Activated T-cell treated with anti-CD3 and anti-CD28 coated beads, Interleukin-2, amount 50 U/mL, for 48 hours (primary cell): ENCODE results near the gene HERPUD2.
"Not testable (repeated sequence)": the region's sequence is repeated elsewhere in the genome, so short reads cannot be mapped to it uniquely, and the experiment has no call there.

Experiments used
- DNase-seq, 2 experiments: peaks; one replicate each; pipeline ENCODE4 v3.0.0-alpha.2; 2020

HERPUD2 gene

GRCh38 chr7:35712563-35713226 is 17.8 kb upstream of the HERPUD2 start:
- DNase-seq, result no peak

GRCh38 chr7:35707422-35707821 is 12.5 kb upstream of the HERPUD2 start:
- no peak for DNase-seq

- DNase-seq, result no peak
These were observed 11.1 kb upstream of the HERPUD2 start for GRCh38 chr7:35705932-35706461.

GRCh38 chr7:35704261-35704660 is 9.3 kb upstream of the HERPUD2 start:
- no peak for DNase-seq

GRCh38 chr7:35702541-35702940 is 7.6 kb upstream of the HERPUD2 start:
- no peak for DNase-seq

GRCh38 chr7:35701287-35701900 is 6.5 kb upstream of the HERPUD2 start:
- DNase-seq, result no peak

- no peak for DNase-seq
These were observed 5.9 kb upstream of the HERPUD2 start for GRCh38 chr7:35700865-35701264.

GRCh38 chr7:35700333-35700732 is 5.4 kb upstream of the HERPUD2 start:
- no peak for DNase-seq

- no peak for DNase-seq
These were observed 4.9 kb upstream of the HERPUD2 start for GRCh38 chr7:35699796-35700305.

- DNase-seq, result not testable (repeated sequence)
These were observed 3.4 kb upstream of the HERPUD2 start for GRCh38 chr7:35698382-35698781.

- DNase-seq, result no peak
These were observed 2.7 kb upstream of the HERPUD2 start for GRCh38 chr7:35697414-35698175.

GRCh38 chr7:35695987-35696386 is 1.1 kb upstream of the HERPUD2 start:
- DNase-seq, result no peak

- DNase-seq, result no peak
These were observed 527 bp upstream of the HERPUD2 start for GRCh38 chr7:35695473-35695850.

GRCh38 chr7:35694161-35694783 is 663 bp downstream of the HERPUD2 start:
- DNase-seq, result peak; percentile 49 to 56

GRCh38 chr7:35691827-35692307 is 3.1 kb downstream of the HERPUD2 start:
- DNase-seq, result peak; percentile 51 to 62

GRCh38 chr7:35691366-35691765 is 3.6 kb downstream of the HERPUD2 start:
- DNase-seq, result no peak

- peak in 1 of 2 experiments; percentile 37 for DNase-seq
These were observed 4.3 kb downstream of the HERPUD2 start for GRCh38 chr7:35690614-35691013.

GRCh38 chr7:35685781-35686180 is 9.2 kb downstream of the HERPUD2 start:
- no peak for DNase-seq

GRCh38 chr7:35681231-35682029 is 13.5 kb downstream of the HERPUD2 start:
- DNase-seq, result no peak

GRCh38 chr7:35680403-35681013 is 14.4 kb downstream of the HERPUD2 start:
- no peak for DNase-seq

GRCh38 chr7:35677582-35678356 is 17.2 kb downstream of the HERPUD2 start:
- DNase-seq, result no peak
